BE2C (cell line): ENCODE results near the gene ENPEP.

Experiments used
- DNase-seq: peaks from one replicate; pipeline ENCODE4 v3.0.0-alpha.2; 2020
- H3K27me3 ChIP-seq: fragments of 250-450 bp; sonication (Bioruptor Pico); 2 replicates; pipeline ENCODE4 v1.5.1; 2020; ENCODE audit warnings: mild to moderate bottlenecking
- H3K36me3 ChIP-seq: fragments of 250-450 bp; sonication (Bioruptor Pico); 2 replicates; pipeline ENCODE4 v1.5.1; 2020; ENCODE audit warnings: mild to moderate bottlenecking
- H3K4me1 ChIP-seq: fragments of 250-450 bp; sonication (Bioruptor Pico); 2 replicates; pipeline ENCODE4 v1.5.1; 2020
- H3K4me3 ChIP-seq: 2 replicates; pipeline ENCODE4 v1.5.1; 2011; ENCODE audit warnings: low read depth, low read length
- H3K9me3 ChIP-seq: fragments of 250-450 bp; sonication (Bioruptor Pico); 2 replicates; pipeline ENCODE4 v1.5.1; 2020
- TF ChIP-seq, protein P1 (sequence below): IDR thresholded peaks from 2 replicates; pipeline ENCODE4 v1.5.1; 2012; ENCODE audit warnings: mild to moderate bottlenecking, low read depth, low read length

The ENPEP gene

DNA sequence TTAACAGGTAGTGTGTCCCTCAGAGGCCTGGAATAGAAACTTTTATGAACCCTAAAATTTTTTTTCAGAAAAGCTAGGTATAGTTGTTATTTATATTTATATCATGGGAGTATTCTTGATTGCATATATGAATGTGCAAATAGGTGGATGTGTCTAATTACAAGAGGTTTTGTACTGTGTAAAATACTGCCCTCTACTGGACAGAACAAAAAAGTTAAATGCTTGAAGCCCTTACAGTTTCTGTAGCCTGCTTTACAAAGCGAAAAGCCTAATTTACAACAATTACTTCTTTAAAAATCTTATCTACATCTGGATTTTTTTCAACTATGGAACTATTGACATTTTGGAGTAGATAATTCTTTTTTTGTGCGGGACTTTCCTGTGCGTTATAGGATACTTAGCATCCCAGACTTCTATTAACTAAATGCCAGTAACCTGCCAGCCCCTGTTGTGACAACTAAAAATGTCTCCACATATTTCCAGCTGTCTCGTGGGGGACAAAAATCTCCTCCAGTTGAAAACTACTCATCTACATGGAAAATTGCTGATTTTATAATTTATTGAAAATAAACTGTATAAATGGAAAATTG, 35.1 kb downstream of the ENPEP start:
- DNase-seq = no peak

DNA sequence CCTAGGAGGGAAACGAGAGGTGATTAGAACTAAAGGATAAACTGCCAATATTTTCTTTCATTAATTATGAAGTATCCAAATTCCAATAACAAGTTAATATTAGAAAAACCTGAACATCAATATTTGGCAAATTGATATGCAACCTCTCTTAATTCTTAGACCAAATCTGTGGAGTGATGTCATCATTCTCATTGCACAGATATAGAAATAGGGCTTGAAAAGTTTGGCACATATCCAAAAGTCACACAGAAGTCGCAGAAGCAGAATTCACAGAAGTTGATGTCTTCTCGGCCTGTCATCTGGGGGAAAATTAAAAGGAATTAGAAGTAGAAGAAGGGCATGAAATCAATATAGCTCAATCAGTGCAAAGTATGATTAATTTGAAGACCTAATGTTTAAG, 36.9 kb downstream of the ENPEP start:
- TF ChIP-seq, protein P1, sequence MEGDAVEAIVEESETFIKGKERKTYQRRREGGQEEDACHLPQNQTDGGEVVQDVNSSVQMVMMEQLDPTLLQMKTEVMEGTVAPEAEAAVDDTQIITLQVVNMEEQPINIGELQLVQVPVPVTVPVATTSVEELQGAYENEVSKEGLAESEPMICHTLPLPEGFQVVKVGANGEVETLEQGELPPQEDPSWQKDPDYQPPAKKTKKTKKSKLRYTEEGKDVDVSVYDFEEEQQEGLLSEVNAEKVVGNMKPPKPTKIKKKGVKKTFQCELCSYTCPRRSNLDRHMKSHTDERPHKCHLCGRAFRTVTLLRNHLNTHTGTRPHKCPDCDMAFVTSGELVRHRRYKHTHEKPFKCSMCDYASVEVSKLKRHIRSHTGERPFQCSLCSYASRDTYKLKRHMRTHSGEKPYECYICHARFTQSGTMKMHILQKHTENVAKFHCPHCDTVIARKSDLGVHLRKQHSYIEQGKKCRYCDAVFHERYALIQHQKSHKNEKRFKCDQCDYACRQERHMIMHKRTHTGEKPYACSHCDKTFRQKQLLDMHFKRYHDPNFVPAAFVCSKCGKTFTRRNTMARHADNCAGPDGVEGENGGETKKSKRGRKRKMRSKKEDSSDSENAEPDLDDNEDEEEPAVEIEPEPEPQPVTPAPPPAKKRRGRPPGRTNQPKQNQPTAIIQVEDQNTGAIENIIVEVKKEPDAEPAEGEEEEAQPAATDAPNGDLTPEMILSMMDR = no peak
- Histone ChIP-seq H3K4me1 (no peaks in the 10 kb centered on the region), H3K4me3 (no peak overlapping the region), H3K27me3 (no peaks in the 10 kb centered on the region), H3K36me3 (no peaks in the 10 kb centered on the region), H3K9me3 (no peaks in the 10 kb centered on the region)
- no peak for DNase-seq

More for the DNA sequence above, 35.1 kb downstream of the ENPEP start:
- H3K4me3 ChIP-seq = no peak overlapping the region
- no peaks in the 10 kb centered on the region for H3K36me3 ChIP-seq
- no peaks in the 10 kb centered on the region; the same call in 1 of the 2 replicates for H3K27me3 ChIP-seq
- no peaks in the 10 kb centered on the region for H3K9me3 ChIP-seq
- TF ChIP-seq, protein P1 = peak; percentile 61
- H3K4me1 ChIP-seq = no peaks in the 10 kb centered on the region

GRCh38 chr4:110514889-110515479, 39.0 kb downstream of the ENPEP start:
- H3K36me3 ChIP-seq = no peaks in the 10 kb centered on the region
- no peaks in the 10 kb centered on the region for H3K4me1 ChIP-seq
- H3K4me3 ChIP-seq = no peak overlapping the region
- TF ChIP-seq, protein P1 = peak; percentile 58
- no peaks in the 10 kb centered on the region for H3K9me3 ChIP-seq
- DNase-seq = no peak
- no peaks in the 10 kb centered on the region for H3K27me3 ChIP-seq

DNA sequence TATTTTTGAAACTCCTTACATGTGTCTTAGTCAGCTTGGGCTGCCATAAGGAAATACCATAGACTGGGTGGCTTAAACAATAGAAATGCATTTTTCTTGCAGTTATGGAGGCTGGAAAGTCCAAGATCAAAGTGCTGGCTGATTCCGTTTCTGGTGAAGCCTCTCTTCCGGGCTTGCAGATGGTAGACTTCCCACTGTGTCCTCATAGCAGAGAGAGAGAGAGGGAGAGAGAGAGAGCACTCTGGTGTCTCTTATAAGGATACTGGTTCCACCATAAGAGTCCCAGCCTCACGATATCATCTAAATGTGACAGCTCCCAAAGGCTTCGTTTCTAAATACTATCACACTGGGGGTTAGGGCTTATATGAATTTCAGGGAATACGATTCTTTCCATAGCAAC, 39.7 kb downstream of the ENPEP start:
- peak overlapping the region; percentile 55 for H3K4me3 ChIP-seq
- H3K9me3 ChIP-seq = no peaks in the 10 kb centered on the region
- DNase-seq = no peak
- H3K27me3 ChIP-seq = no peaks in the 10 kb centered on the region
- H3K36me3 ChIP-seq = no peaks in the 10 kb centered on the region
- H3K4me1 ChIP-seq = no peaks in the 10 kb centered on the region
- TF ChIP-seq, protein P1 = no peak

DNA sequence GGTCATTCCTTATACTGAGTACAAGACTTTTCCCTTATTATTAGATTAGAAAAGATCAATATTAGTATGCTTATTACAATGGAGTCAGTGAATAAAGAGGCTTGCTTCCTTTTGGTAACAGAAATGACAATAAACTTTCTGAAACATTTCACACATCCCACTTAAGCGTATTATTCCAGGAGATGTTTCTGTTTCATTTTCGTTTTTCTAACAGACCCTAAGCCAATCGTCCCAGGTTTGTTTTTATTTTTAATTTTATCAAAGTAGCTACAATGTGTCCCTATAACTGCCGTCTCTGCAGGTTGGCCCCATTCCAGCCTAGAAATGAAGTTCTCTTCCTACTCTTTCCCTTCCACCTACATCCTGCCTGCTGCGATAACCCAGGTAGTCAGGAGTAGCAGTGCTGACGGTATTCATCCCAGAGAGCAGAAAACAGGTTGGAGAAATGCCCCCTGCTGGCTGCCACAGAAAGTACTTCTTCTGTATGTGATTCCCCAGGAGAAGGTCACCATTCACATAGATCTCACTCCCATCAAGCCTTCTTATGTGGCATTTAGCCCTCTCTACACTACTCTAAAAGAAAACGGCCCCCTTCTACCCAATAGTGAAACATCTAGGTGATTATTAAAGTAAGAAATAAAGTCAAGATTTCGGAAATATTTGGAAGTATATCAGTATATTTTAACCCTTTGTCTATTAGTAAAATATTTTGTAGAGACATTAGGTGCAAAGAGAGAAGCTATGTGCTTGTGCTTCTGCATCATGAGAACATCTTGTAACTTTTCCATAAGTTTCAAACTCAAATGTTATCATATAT, 40.4 kb downstream of the ENPEP start:
- Histone ChIP-seq H3K4me3 (peak overlapping the region; percentile 55), H3K9me3 (no peaks in the 10 kb centered on the region), H3K36me3 (no peaks in the 10 kb centered on the region)

More for the DNA sequence above, 40.4 kb downstream of the ENPEP start:
- TF ChIP-seq, protein P1 = peak; percentile 85
- Histone ChIP-seq H3K27me3 (no peaks in the 10 kb centered on the region), H3K4me1 (no peaks in the 10 kb centered on the region)
- DNase-seq = peak; percentile 73
